SU-DHL-6 (cell line): ENCODE data around the gene EML6.

ENCODE experiments used
- CTCF ChIP-seq: fragments of 200-600 bp; sonication (generic); IDR thresholded peaks from one replicate; pipeline ENCODE4 v1.5.1; 2017; ENCODE audit warnings: antibody characterized with exemption, mild to moderate bottlenecking, low read length, moderate library complexity; ENCODE audit not compliant: insufficient read depth, poor library complexity, severe bottlenecking
- EZH2phosphoT487 ChIP-seq: fragments of 200-600 bp; sonication (generic), shearing (Covaris generic); conservative IDR thresholded peaks from 2 replicates; pipeline ENCODE4 v1.6.1; 2018; ENCODE audit warnings: mild to moderate bottlenecking, antibody characterized with exemption, low read length, moderate library complexity, mixed read lengths

GRCh38 chr2:54709336-54709809 is 14.1 kb upstream of the EML6 start:
- TF ChIP-seq CTCF (no peak), EZH2phosphoT487 (no peak)
